Ishikawa (cell line): Measurements from ENCODE around the gene ZNF608.
A peak's percentile ranks its signal among the peaks of the same experiment; 100 is the strongest.

Experiments used
- CREB1 ChIP-seq: IDR thresholded peaks from 2 replicates; pipeline ENCODE4 v1.6.1; 2012; ENCODE audit warnings: low read depth
- EP300 ChIP-seq: IDR thresholded peaks from 2 replicates; pipeline ENCODE4 v1.6.1; 2012; ENCODE audit warnings: borderline replicate concordance
- FOXM1 ChIP-seq: IDR thresholded peaks from 2 replicates; pipeline ENCODE4 v1.6.1; 2012; ENCODE audit warnings: low read depth, borderline replicate concordance
- NFIC ChIP-seq: IDR thresholded peaks from 2 replicates; pipeline ENCODE4 v1.6.1; 2012
- RAD21 ChIP-seq: IDR thresholded peaks from 2 replicates; pipeline ENCODE4 v1.6.1; 2012; ENCODE audit warnings: low read depth
- REST ChIP-seq: IDR thresholded peaks from 2 replicates; pipeline ENCODE4 v1.6.1; 2012; ENCODE audit warnings: low read depth, mild to moderate bottlenecking
- TAF1 ChIP-seq: IDR thresholded peaks from 2 replicates; pipeline ENCODE4 v1.6.1; 2012; ENCODE audit warnings: low read depth, mild to moderate bottlenecking
- TCF12 ChIP-seq: IDR thresholded peaks from 2 replicates; pipeline ENCODE4 v1.6.1; 2012; ENCODE audit warnings: low read depth

GRCh38 chr5:124747791-124748686 lies 1.6 kb upstream of the ZNF608 start:
- TF ChIP-seq TAF1, result no peak
- TF ChIP-seq NFIC, result no peak
- no peak for TF ChIP-seq TCF12
- no peak for TF ChIP-seq RAD21
- TF ChIP-seq EP300, result peak; percentile 25; the same call in 1 of the 2 replicates
- no peak for TF ChIP-seq FOXM1
- no peak for TF ChIP-seq CREB1
- no peak for TF ChIP-seq REST
